ENCODE measurements around the gene ARHGEF26. TPM values are rescaled to one million over a fixed set of nuclear protein-coding genes. Genes with fewer than 3 reads are reported as not detected.
A peak's percentile ranks its signal among the peaks of the same experiment; 100 is the strongest.

ARHGEF26 gene
- total RNA-seq, 1 donor: 1.7 TPM

- TF ChIP-seq CTCF (IDR thresholded peaks at IDR 0.05; ENCODE audit: insufficient read depth, low read depth, low read length): no peak
- DNase-seq (ENCODE audit: low read depth): no peak
- no peak overlapping the region for H3K4me3 ChIP-seq (ENCODE audit: low read depth, low read length)
Observed at GRCh38 chr3:154301561-154301960, 180.4 kb downstream of the ARHGEF26 start.

GRCh38 chr3:154304116-154304786, 183.1 kb downstream of the ARHGEF26 start:
- no peak for TF ChIP-seq CTCF (IDR thresholded peaks at IDR 0.05; ENCODE audit: insufficient read depth, low read depth, low read length)
- DNase-seq (ENCODE audit: low read depth): peak; percentile 11
- no peak overlapping the region for H3K4me3 ChIP-seq (ENCODE audit: low read depth, low read length)

- H3K4me3 ChIP-seq (ENCODE audit: low read depth, low read length): no peak overlapping the region
- no peak for TF ChIP-seq CTCF (IDR thresholded peaks at IDR 0.05; ENCODE audit: insufficient read depth, low read depth, low read length)
- no peak for DNase-seq (ENCODE audit: low read depth)
Observed at GRCh38 chr3:154304936-154305335, 183.7 kb downstream of the ARHGEF26 start.

- no peak overlapping the region for H3K4me3 ChIP-seq (ENCODE audit: low read depth, low read length)
- DNase-seq (ENCODE audit: low read depth): no peak
- no peak for TF ChIP-seq CTCF (IDR thresholded peaks at IDR 0.05; ENCODE audit: insufficient read depth, low read depth, low read length)
Observed at GRCh38 chr3:154307363-154307762, 186.2 kb downstream of the ARHGEF26 start.

Other genes with a start within 250 kb of the ARHGEF26 start
- 34.1 and 57.4 TPM in 2 replicates for gene DHX36, start 203.1 kb downstream of the ARHGEF26 start, total RNA-seq